Measurements from ENCODE around the gene NELL2. TPM values are rescaled to one million over a fixed set of nuclear protein-coding genes. Genes with fewer than 3 reads are reported as not detected.
"Not testable (repeated sequence)": the region's sequence is repeated elsewhere in the genome, so short reads cannot be mapped to it uniquely, and the experiment has no call there.

Gene NELL2
- total RNA-seq, 1 donor from 2014 or later, result not detected

DNA sequence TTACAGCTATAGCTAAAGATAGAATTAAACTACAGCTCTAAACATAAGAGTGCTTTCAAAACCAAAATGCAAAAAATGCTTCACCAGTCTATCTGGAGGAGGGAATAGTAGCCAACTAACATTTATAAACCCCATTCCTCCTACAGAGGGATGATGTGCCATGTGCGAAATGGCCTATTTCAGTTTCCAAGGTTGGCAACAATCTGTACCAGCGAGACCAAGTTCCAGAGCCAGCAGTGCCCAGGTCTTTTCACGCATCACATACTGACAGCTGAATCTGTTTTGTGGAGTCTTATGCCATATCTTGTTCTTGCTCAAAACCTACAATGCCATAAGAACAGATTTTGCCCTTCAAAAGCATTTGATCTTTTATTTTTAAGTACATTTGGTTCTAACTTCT is 24.5 kb downstream of the NELL2 start:
- ATAC-seq (no peak), DNase-seq (ENCODE audit: missing footprints) (no peak)
- intact Hi-C loops (cut with DNase I), result no loop called here

DNA sequence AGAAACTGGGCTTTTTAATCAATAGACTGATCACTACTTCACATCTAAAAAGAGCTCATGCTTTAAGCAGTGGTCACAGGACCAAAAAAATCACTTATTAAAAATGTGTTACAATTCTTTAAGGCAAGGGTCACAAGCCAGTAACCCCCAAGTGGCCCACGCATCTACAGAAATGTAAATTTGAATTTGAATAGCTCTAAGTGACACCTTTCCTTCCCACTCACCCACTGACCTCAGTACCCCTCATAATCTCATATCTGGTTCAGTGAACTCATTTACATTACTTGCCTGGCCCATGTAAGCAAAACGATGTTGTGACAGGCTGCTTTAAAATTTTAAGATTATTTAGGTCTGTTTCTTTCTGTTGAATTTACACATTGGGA is 27.4 kb downstream of the NELL2 start:
- no peak for DNase-seq (ENCODE audit: missing footprints)
- intact Hi-C loops (cut with DNase I), result no loop called here
- ATAC-seq, result no peak

DNA sequence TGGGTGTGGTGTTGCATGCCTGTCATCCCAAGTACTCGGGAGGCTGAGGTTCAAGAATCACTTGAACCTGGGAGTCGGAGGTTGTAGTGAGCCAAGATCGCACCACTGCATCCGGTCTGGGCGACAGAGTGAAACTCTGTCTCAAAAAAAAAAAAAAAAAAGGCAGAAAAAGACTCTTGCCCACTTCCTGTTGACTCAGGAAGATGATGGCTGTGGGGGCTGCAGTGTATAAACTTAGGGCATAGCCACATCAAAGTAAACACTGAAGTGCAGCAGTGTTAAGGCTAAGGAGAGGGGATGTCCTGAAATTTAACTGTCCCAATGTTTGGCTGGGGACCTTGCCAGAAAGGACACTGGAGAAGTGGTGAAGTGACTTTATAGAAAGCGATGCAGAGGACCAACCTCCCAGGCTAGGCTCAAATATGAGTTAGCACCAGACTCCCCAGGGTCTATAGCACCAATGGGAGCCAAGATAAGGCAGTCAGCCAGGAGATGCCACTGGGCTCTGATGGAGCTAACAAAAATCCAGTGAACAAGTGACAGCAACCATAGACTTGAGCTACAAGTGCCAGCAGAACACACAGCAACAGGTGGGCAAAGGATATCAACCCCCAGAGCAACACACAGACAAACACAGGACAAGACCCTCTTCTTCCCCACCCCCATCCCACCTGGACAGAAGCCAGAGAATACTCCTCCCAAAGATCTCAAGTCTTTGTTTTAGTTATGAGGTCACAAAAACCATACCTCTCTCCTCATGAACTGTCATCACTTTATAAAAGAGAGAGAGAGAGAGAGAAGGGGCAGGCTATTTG is 28.0 kb downstream of the NELL2 start:
- DNase-seq (ENCODE audit: missing footprints) (no peak), ATAC-seq (no peak)
- intact Hi-C loops (cut with DNase I), result no loop called here

DNA sequence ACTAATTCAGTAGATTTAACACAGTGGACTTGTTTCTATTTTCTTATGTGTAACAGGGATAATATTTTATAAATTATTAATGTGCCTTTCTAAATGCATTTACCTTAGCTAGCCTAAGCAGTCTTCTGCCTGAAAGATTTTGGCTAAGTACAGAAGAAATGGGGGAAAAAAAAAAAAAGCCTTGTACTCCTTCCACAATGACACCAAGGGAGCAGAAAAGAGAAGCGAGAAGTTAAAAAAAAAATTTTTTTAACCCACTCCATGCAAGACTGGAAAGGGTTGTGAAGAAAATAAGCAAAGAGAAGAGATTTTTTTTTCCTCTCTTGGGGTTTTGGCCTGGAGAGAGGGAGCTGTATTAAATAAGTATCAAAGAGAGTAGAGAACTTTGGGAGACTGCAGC is 28.7 kb downstream of the NELL2 start:
- intact Hi-C loops (cut with DNase I), result no loop called here
- no peak for DNase-seq (ENCODE audit: missing footprints)
- ATAC-seq, result no peak

DNA sequence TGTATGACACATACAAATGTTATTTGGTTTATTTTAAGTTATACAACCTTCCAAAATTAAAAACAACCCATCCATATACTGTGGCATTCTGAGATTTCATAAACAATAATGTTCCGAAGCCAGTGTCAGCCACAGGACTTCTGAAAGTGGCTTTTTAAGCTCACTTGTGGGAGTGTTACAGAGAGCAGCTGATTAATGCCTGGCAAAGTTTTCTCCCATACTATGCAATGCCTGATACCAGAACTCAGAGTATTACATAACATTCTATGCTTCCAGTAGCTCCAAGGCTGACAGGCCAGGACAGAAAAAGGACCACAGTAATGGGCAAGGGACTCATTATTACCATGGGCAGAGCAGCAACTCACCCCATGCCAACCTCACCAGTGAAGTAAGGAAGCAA is 29.3 kb downstream of the NELL2 start:
- no peak for ATAC-seq

DNA sequence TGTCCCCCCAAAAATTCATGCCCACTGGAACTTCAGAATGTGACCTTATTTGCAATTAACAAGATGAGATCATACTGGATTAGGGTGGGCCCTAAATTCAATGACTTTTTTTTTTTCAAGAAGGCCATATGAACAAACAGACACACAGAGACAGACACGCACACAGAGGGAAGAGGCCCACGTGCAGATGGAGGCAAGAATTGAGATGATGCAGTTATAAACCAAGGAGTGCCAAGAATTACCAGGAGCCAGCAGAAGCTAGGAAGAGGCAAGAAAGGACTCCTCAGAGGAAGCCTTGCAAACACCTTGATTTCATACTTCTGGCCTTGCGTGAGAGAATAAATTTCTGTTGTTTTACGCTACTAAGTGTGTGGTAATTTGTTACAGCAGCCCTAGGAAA is 33.4 kb downstream of the NELL2 start:
- no peak for ATAC-seq
- intact Hi-C loops (cut with DNase I), result no loop called here
- no peak for DNase-seq (ENCODE audit: missing footprints)

More for the DNA sequence above, 29.3 kb downstream of the NELL2 start:
- DNase-seq (ENCODE audit: missing footprints), result no peak
- intact Hi-C loops (cut with DNase I), result no loop called here

DNA sequence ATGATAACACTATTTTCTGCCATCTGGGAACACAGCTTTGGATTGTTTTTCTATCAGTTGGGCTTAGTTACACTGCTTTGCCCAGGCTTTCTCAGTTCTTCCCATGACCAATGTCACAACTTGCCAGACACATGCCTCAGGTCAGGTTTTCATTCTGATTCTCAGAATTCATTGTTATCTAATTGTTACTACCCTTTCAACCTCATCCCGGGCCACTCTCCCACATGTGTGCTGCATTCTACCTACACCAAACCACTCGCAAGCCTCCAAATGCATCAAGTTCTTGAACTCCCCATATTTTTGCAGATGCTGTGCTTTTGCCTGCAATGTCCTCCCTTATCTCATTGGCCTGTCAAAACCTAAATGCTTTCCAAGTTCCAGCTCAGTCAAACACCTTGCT is 36.3 kb downstream of the NELL2 start:
- intact Hi-C loops (cut with DNase I), result no loop called here
- ATAC-seq (no peak), DNase-seq (ENCODE audit: missing footprints) (no peak)

DNA sequence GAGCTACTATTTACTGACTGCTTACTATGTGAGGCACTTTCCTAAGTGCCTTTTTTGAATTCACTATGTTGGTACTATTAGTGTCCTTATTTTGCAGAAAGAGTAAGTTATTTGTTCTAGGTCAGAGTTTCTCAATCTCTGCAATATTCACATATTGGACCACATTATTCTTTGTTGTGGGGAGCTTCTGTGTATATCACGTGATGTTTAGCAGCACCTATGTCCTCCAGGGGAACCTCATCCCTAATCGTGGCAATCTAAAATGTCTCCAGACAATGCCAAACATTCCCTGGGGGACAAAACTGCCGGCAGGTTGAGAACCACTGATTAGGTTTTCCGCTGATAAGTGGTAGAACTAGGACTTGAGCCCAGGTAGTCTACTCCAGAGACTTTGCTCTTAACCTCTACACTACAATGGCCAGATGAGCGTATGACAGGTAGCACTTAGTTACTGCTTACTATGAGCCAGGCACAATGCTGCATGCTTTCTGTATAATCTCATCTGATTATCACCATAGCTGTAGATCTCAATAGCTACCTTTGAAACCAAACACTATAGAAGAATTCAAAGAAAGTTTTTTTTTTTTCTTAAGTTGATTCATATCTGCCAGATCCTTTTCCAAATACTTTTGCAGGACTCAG is 38.9 kb downstream of the NELL2 start:
- no peak for DNase-seq (ENCODE audit: missing footprints)
- intact Hi-C loops (cut with DNase I), result no loop called here
- ATAC-seq, result no peak

DNA sequence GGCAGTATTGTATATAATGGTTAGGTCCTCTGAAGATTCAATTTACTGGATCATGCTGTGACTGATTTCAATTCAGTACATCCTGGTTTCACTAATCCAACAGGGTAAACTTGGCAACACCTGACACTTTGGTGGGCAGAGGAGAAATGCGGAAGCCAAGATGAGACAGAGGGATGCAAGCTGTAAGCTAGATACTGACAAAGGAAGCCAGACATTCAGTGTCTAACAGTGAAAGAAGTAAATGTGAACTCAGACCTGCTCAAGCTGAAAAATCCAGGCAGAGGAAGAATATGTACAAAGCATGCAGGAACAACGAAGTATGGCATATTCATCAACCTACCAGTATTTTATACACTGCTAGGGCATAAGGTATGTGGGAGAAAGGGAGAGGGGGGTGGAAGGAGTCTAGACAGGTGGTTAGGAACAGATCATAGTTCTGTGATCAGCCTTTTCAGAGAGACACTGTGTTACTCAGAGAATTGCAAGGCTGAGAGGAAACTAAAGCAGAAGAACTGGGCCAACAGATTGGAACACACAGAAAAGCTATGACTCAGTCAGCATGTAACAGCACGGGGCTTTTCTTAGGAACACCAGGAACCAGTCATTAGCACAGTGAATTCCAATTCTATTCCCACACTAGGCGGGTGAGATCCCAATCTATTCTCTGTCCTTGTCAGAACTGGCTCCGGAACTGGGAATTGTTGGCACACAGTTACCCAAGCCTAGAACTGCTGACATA is 40.3 kb downstream of the NELL2 start:
- intact Hi-C loops (cut with DNase I), result no loop called here
- ATAC-seq (no peak), DNase-seq (ENCODE audit: missing footprints) (no peak)

DNA sequence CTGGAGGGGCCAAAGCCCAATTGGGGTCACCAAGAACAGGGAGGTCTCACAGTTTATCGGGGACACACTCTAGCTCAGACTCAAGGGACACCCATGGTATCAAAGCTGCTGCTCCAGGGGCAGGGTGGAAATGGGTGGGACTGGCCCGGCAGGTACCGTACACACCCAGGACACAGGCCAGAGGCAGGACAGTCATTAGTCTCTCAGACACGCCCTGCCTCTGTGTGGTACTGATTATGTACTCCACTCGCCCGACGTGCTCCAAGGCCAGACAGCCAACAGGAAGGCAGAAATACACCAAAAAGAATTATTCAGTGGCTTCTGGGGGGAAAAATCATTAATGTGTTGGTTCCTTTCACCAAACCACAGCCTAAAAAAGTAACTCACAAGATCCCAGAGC is 41.1 kb downstream of the NELL2 start:
- ATAC-seq; intact Hi-C loops (cut with DNase I): not testable (repeated sequence)
- peak; percentile 57 for DNase-seq (ENCODE audit: missing footprints)

DNA sequence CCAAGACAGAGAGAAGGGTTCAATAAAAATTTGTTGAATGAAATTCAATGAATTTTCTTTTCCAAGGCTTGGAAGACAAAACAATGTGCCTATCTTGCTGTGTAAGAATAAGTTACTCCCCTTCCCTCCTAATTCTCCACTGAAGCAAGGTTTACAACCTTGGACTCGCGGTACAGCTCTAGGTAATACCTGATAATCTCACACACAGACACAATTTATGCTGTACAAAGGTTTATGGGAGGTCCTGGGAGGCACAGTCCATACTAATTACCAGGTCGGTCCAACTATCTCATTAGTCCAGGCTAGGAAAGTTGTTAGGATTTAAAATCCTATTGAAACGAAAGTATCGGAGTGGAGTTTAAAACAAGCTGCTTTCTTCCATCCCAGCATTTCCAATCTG is 42.6 kb downstream of the NELL2 start:
- intact Hi-C loops (cut with DNase I), result no loop called here
- no peak for ATAC-seq
- DNase-seq (ENCODE audit: missing footprints), result no peak

DNA sequence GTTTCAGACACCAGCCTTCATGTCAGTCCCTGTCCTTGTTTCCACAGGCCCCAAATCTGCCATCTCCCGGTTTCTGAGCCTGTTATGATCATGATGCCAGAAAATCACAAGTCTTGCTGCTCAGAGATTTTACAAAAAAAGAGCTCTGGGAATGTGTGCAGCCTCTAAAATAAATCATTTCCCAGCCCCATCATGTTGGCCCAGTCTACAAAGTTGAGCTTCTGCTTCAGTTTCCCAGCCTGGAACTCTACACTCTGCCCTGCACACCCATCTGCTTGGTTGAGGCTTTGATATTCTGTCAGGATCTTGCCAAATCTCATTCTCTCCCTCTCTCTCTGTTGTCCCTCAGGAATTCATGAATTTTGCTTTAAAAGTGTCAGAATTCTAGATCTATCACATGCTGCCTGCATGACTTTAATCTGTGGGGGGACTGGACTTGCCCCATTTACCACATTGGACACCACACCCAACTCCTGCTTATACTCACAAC is 45.5 kb downstream of the NELL2 start:
- intact Hi-C loops (cut with DNase I), result no loop called here
- ATAC-seq (no peak), DNase-seq (ENCODE audit: missing footprints) (no peak)

DNA sequence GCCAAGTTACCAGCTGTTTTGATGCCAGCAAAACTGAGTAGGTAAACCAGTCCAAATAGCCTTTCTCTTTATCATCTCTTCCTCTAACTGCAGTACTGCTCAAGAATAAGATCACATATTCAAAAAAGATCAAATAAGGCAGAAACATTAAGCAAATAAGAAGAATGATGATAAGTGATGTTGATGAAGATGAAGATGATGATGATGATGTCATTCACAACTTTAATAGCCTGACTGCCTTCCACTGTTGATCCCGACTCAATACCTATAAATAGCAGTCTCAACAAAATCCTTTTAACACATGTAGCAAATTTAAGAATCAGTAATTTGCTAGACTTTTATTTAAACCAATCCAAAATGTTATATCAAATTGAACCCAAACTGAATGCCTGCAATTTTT is 47.1 kb downstream of the NELL2 start:
- no peak for ATAC-seq
- DNase-seq (ENCODE audit: missing footprints), result no peak
- intact Hi-C loops (cut with DNase I), result no loop called here

DNA sequence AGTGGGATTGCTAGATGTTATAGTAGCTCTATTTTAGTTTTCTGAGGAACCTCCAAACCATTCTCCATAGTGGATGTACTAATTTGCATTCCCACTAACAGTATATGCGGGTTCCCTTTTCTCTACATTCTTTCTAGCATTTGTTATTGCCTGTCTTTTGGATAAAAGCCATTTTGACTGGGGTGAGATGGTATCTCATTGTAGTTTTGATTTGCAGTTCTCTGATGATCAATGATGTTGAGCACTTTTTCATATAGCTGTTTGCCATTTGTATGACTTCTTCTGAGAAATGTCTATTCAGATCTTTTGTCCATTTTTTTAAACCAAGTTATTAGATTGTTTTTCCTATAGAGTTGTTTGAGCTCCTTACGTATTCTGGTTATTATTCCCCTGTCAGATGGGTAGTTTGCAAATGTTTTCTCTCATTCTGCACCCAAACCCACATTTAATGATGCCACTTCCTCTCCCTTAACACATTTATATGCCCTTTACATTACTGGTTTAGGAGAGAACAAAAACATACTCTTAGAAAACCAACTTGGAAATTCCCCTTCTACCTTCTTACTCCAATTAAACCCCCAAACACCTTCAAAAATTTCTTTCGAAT is 48.2 kb downstream of the NELL2 start:
- DNase-seq (ENCODE audit: missing footprints), result no peak
- intact Hi-C loops (cut with DNase I), result no loop called here
- ATAC-seq, result no peak

DNA sequence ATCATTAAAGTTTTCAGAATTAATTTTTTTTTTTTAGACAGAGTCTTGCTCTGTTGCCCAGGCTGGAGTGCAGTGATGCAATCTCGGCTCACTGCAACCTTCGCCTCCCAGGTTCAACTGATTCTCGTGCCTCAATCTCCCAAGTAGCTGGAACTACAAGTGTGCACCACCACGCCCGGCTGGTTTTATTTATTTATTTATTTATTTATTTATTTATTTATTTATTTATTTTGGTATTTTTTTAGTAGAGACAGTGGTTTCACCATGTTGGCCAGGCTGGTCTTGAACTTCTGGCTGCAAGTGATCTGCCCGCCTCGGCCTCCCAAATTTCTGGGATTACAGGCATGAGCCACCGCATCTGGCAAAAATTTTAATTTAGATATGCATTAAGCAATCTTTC is 54.4 kb downstream of the NELL2 start:
- intact Hi-C loops (cut with DNase I), result not testable (repeated sequence)

DNA sequence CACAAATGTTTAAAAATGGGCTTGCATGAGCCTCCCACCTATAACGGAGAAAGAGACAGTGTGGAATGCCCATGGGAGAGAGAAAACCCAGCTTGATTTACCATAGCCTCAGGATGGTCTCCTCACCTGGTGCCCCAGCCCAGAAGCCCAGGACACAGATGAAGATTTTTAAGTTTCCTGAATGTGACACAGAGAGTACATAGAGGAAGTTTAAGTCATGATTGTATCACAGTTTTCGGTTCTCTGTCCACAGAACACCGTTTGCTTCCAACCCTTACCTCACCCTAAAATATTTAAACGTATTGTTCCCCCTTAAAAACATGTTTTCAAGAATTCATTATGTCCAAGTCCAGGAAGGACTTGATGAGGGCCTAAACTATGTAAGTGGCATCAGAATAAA is 56.2 kb downstream of the NELL2 start:
- ATAC-seq, result no peak
- no peak for DNase-seq (ENCODE audit: missing footprints)
- intact Hi-C loops (cut with DNase I), result no loop called here

More for the DNA sequence above, 54.4 kb downstream of the NELL2 start:
- not testable (repeated sequence) for DNase-seq (ENCODE audit: missing footprints); ATAC-seq

DNA sequence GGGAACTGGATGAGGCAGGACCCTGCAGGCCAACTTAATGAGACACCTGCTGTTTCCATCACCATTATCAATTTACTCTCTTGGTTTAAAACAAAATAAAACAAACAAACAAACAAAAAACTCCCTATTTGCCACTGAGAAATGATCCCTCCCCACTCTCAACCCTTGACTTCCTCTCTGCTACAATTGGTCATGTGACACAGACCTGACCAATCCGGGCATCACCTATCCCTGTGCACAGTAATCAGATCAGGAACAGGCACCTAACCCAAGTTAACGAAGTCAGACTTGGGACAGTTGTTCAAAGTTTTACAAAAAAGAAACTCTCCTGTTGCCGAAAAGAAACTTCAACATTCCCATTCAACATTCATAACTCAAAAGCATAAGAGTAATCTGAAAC is 58.4 kb downstream of the NELL2 start:
- ATAC-seq, result no peak
- intact Hi-C loops (cut with DNase I), result no loop called here
- DNase-seq (ENCODE audit: missing footprints), result no peak

DNA sequence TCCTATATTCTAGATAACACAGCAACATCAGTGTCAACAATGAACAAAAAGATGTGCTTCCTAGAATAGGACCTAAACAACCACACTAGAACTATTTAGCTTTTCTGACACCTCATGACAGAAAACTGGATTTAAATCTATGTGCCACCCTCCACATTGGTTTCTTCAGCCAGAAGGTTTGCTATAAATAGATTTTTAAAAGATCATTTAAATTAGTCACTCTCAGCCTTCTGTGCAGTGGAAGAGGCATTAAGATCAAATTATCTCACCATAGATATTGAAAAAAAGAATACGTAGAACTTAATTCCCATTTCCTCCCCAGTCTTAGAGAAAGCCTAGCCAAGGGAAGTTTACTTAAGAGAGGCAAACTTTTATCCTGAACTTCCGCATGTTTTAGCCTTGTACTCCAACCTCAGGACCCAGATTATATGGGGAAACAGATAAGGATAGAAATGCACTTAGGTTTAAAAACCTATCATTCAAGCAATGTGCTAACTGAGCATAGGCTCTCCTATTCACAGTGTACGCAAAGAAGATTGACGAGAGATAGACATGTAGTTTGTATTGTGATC is 59.6 kb downstream of the NELL2 start:
- no peak for ATAC-seq
- no peak for DNase-seq (ENCODE audit: missing footprints)
- intact Hi-C loops (cut with DNase I), result no loop called here

DNA sequence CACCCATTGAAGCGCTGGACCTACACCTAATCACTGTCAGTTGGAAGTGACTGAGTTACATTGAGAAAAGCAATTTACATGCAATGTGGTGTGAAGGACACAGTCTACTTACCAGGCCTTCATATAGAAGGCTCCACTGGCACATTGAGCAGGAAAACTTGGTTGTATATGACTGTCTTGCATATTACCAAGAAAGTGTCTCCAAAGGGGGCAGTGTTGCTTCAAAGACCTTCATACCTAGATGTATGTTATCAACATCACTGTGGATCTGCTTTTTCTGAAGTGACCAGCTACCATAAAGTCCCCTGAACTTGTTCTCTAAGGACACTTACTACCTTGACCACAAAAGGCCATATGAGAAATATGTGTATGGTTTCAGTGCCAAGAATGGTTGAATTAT is 64.1 kb downstream of the NELL2 start:
- intact Hi-C loops (cut with DNase I), result no loop called here
- DNase-seq (ENCODE audit: missing footprints), result no peak
- no peak for ATAC-seq
